ENCODE data around the gene SOWAHC.

- TF ChIP-seq NFYB (CRISPR knock-in tag; conservative IDR thresholded peaks at IDR 0.05; ENCODE audit: low read depth) (no peak), USF2 (CRISPR knock-in tag; IDR thresholded peaks at IDR 0.05) (no peak), FOXK1 (CRISPR knock-in tag; IDR thresholded peaks at IDR 0.05) (no peak), CTCF (IDR thresholded peaks at IDR 0.05) (no peak), ATF2 (CRISPR knock-in tag; IDR thresholded peaks at IDR 0.05; ENCODE audit: borderline replicate concordance, low read depth) (no peak)
These were observed 23.0 kb upstream of the SOWAHC start for GRCh38 chr2:109591206-109591605.

All from WTC11 (cell line).